ENCODE measurements around the gene NINJ1. TPM values are rescaled to one million over a fixed set of nuclear protein-coding genes. Genes with fewer than 3 reads are reported as not detected.

NINJ1 gene
- total RNA-seq, 4 donors from 2014 or later: 58.8 to 81.6 (median 75.2) TPM

DNA sequence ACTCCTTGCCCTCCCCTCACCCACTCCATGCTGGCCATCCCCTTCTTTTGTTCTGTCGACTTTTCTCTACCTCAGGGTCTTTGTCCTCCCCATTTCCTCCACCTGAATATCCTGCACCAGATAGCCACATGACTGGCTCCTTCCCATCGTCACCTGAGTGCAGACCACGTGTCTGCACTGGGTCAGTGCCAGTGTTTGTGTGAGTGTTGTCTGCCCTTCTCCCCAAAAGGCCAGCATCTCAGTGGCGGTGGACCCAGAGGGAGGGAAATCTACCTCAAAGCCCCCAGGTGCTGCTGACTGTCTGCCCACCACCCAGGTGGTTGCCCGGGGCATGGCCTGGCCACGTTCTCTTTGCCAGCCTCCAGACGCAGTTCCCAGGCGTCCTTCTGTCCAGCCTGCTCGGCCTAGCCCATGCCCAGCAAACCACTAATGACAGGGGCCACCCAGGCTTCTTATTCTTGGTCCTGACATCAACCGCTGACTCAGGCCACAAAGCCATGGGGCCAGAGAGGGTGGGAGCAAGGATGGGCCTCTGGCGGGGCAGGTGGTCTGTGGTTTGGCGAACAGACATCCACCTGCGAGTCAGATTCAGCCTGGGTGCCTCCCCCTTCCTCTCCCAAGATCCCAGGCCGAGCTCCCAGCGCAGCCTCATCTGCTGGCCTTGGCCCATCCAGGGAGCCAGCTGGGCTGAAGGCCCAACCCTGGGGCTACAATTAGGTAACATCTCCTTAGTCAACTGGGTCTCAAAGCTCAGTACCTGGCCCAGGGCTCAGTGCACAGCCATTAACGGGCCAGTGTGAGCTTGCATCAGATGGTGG, 5.5 kb upstream of the NINJ1 start:
- Histone ChIP-seq H3K9me3 (no peaks in the 10 kb centered on the region), H3K27me3 (no peaks in the 10 kb centered on the region), H3K4me1 (peaks cover 0 to 35% (median 12%) of the 10 kb centered on the region in 3 donors), H3K4me3 (no peak overlapping the region), H3K27ac (no peak overlapping the region), H3K36me3 (no peaks in the 10 kb centered on the region)
- TF ChIP-seq POLR2AphosphoS5 (IDR thresholded peaks at IDR 0.05): no peak
- TF ChIP-seq, protein P1, sequence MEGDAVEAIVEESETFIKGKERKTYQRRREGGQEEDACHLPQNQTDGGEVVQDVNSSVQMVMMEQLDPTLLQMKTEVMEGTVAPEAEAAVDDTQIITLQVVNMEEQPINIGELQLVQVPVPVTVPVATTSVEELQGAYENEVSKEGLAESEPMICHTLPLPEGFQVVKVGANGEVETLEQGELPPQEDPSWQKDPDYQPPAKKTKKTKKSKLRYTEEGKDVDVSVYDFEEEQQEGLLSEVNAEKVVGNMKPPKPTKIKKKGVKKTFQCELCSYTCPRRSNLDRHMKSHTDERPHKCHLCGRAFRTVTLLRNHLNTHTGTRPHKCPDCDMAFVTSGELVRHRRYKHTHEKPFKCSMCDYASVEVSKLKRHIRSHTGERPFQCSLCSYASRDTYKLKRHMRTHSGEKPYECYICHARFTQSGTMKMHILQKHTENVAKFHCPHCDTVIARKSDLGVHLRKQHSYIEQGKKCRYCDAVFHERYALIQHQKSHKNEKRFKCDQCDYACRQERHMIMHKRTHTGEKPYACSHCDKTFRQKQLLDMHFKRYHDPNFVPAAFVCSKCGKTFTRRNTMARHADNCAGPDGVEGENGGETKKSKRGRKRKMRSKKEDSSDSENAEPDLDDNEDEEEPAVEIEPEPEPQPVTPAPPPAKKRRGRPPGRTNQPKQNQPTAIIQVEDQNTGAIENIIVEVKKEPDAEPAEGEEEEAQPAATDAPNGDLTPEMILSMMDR (IDR thresholded peaks at IDR 0.05): no peak
- no peak for TF ChIP-seq POLR2A (IDR thresholded peaks at IDR 0.05)
- no peak for TF ChIP-seq EP300 (IDR thresholded peaks at IDR 0.05)
- 70 to 80% methylated on average over 1 of the region's 16 CpGs for WGBS, 2 donors (ENCODE audit: low coverage in 1 of 2)
- no peak for ATAC-seq

DNA sequence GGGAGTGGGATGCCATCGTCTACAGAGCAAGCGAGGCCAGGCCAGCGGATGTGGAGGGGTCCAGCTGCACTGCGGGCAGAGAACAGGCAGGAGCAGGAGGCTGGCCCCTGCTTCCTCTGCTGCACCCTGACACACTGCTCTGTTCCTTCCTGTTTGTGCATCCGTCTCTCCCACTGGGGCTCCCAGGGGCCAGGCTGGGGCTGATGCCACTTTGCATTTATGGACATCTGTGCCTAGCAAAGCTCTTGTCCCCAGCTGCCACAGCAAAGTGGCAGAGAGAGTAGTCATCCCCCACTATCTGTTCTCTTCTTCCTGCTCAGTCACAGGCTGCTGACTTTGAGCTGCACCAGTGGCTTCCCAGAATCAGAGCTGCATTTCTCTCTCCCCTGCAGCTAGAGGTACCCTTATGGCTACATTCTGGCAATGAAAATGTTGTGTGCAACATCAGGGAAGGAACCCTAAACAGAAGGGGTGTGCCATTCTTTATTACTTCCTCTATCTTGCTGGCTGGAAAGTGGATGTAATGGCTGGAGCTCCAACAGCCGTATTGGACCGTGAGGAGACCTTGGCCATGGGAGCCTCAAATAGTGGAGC, 4.2 kb upstream of the NINJ1 start:
- ATAC-seq: no peak
- H3K4me1 ChIP-seq: peaks cover 0 to 26% (median 12%) of the 10 kb centered on the region in 3 donors
- WGBS, 2 donors (ENCODE audit: low coverage in 1 of 2): 62 to 69% methylated on average over 3 to 4 of the region's 7 CpGs

DNA sequence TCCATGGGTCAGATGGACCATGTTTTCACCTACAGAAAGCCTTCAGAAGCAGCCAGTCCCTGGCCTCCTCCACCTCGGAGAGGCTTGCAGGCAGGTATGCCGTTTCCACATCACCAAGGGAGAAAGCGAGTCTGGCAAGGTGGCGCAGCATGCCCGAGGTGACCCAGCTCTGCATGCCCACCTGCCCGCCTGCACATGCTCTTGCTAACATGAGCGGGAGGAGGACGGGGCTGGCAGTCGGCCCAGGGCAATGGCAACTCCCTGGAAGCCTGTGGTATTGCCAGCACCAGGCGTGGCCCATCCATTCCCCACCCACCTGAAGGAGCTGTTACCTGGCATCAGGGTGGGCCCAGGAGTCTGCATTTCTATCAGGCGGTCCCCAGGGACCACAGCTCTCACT, 3.3 kb upstream of the NINJ1 start:
- peaks cover 0 to 35% (median 21%) of the 10 kb centered on the region in 3 donors for H3K4me1 ChIP-seq
- no peaks in the 10 kb centered on the region for H3K9me3 ChIP-seq
- 91% methylated on average over 7 of the region's 11 CpGs; no CpG with 5 or more reads in 1 of the 2 donors for WGBS, 2 donors (ENCODE audit: low coverage in 1 of 2)
- no peak for TF ChIP-seq POLR2A (IDR thresholded peaks at IDR 0.05)
- TF ChIP-seq, protein P1 (IDR thresholded peaks at IDR 0.05): no peak
- no peak for TF ChIP-seq EP300 (IDR thresholded peaks at IDR 0.05)
- no peak for TF ChIP-seq POLR2AphosphoS5 (IDR thresholded peaks at IDR 0.05)
- H3K4me3 ChIP-seq: no peak overlapping the region
- H3K27me3 ChIP-seq: no peaks in the 10 kb centered on the region
- no peak overlapping the region for H3K27ac ChIP-seq
- no peak for ATAC-seq
- H3K36me3 ChIP-seq: no peaks in the 10 kb centered on the region

More for the DNA sequence above, 4.2 kb upstream of the NINJ1 start:
- Histone ChIP-seq H3K27ac (no peak overlapping the region), H3K4me3 (no peak overlapping the region), H3K9me3 (no peaks in the 10 kb centered on the region), H3K27me3 (no peaks in the 10 kb centered on the region), H3K36me3 (no peaks in the 10 kb centered on the region)
- TF ChIP-seq POLR2AphosphoS5 (IDR thresholded peaks at IDR 0.05) (no peak), POLR2A (IDR thresholded peaks at IDR 0.05) (no peak), EP300 (IDR thresholded peaks at IDR 0.05) (no peak)
- TF ChIP-seq, protein P1 (IDR thresholded peaks at IDR 0.05): no peak

DNA sequence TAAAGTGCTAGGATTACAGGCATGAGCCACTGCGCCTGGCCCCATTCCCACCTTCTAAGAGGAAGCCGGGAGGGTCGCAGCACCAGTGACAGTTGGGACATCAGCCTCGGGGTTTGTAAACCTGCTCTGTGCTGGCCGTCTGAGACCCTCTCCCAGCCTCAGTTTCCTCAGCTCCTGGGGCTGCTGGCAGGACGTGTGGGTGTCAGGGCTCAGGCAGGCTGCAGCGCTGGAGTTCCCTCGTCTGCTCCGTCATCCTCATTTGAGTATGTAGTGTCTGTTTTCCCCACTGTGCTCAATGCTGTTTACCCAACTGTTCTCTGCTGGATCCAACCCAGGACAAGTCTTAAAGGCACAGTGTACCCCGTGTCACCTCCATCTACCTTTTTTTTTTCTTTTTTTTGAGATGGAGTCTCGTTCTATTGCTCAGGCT, 2.0 kb upstream of the NINJ1 start:
- Histone ChIP-seq H3K36me3 (no peaks in the 10 kb centered on the region), H3K4me3 (peak overlapping the region in 1 of 2 donors; percentile 22), H3K9me3 (no peaks in the 10 kb centered on the region), H3K27me3 (no peaks in the 10 kb centered on the region), H3K4me1 (peaks cover 3 to 48% (median 34%) of the 10 kb centered on the region in 3 donors), H3K27ac (peak overlapping the region in 1 of 4 donors; percentile 43)
- TF ChIP-seq, protein P1 (IDR thresholded peaks at IDR 0.05): no peak
- no peak for TF ChIP-seq EP300 (IDR thresholded peaks at IDR 0.05)
- TF ChIP-seq POLR2A (IDR thresholded peaks at IDR 0.05): no peak
- no peak for TF ChIP-seq POLR2AphosphoS5 (IDR thresholded peaks at IDR 0.05)
- ATAC-seq: no peak
- 33% methylated on average over 4 of the region's 11 CpGs; no CpG with 5 or more reads in 1 of the 2 donors for WGBS, 2 donors (ENCODE audit: low coverage in 1 of 2)
